Suprapubic skin (tissue), 4 donors: ENCODE results near the gene APAF1. TPM values are rescaled to one million over a fixed set of nuclear protein-coding genes. Genes with fewer than 3 reads are reported as not detected.

Experiments
- DNase-seq, 2 donors: peaks; one replicate each; pipeline ENCODE4 v3.0.0-alpha.2; 2019; ENCODE audit warnings: low spot score in 2 of 2
- H3K27ac ChIP-seq: fragments of 200-600 bp; sonication (generic); one replicate; pipeline ENCODE4 v1.5.1; 2019
- H3K27me3 ChIP-seq: fragments of 200-600 bp; sonication (generic); one replicate; pipeline ENCODE4 v1.5.1; 2019
- H3K36me3 ChIP-seq: fragments of 200-600 bp; sonication (generic); one replicate; pipeline ENCODE4 v1.5.1; 2019
- H3K4me1 ChIP-seq: fragments of 200-600 bp; sonication (generic); one replicate; pipeline ENCODE4 v1.5.1; 2019
- H3K4me3 ChIP-seq: fragments of 200-600 bp; sonication (generic); one replicate; pipeline ENCODE4 v1.5.1; 2019; ENCODE audit warnings: mild to moderate bottlenecking
- H3K9me3 ChIP-seq: fragments of 200-600 bp; sonication (generic); one replicate; pipeline ENCODE4 v1.5.1; 2019
- EP300 ChIP-seq: sonication (generic); formaldehyde crosslinking; IDR thresholded peaks from one replicate; pipeline ENCODE4 v1.6.1; 2017; ENCODE audit warnings: antibody characterized with exemption
- POLR2A ChIP-seq, 2 donors: fragments of 450-650 bp; IDR thresholded peaks; one replicate each; pipeline ENCODE4 v1.6.1; 2017; ENCODE audit warnings: antibody characterized with exemption in 2 of 2, mild to moderate bottlenecking in 2 of 2, moderate library complexity in 2 of 2
- POLR2AphosphoS5 ChIP-seq, 3 donors: sonication (generic); formaldehyde crosslinking; IDR thresholded peaks; one replicate each; pipeline ENCODE4 v1.6.1; 2017; ENCODE audit warnings: antibody characterized with exemption in 3 of 3
- WGBS: methylation state at CpG from one replicate; pipeline ENCODE4 v1.1.5; 2018; 5-methylcytosine and 5-hydroxymethylcytosine counted together
- total RNA-seq, 4 donors: library from RNA; depleted of rRNA; stranded (reverse); fragments of >200 nt; gene quantifications; one replicate each; pipeline ENCODE4 v1.1.0, GENCODE V29; 2016
- TF ChIP-seq, protein P1 (sequence below), 2 donors: fragments of 200-600 bp in 1 of 2; fragments of 450-650 bp in 1 of 2; sonication (generic) in 1 of 2; IDR thresholded peaks; one replicate each; pipeline ENCODE4 v1.5.1; 2016 to 2019; ENCODE audit warnings: antibody characterized with exemption in 2 of 2, mild to moderate bottlenecking in 1 of 2, moderate library complexity in 1 of 2

Gene APAF1
- total RNA-seq, 4 donors from 2014 or later = 6.2 to 19.7 (median 11.5) TPM

- Histone ChIP-seq H3K27me3 (no peaks in the 10 kb centered on the region), H3K36me3 (peaks cover 42% of the 10 kb centered on the region), H3K27ac (no peak overlapping the region), H3K4me1 (no peaks in the 10 kb centered on the region), H3K9me3 (no peaks in the 10 kb centered on the region), H3K4me3 (no peak overlapping the region)
- WGBS = 83% methylated on average over 7 of the region's 7 CpGs
- no peak for TF ChIP-seq POLR2A (IDR thresholded peaks at IDR 0.05)
- TF ChIP-seq, protein P1, sequence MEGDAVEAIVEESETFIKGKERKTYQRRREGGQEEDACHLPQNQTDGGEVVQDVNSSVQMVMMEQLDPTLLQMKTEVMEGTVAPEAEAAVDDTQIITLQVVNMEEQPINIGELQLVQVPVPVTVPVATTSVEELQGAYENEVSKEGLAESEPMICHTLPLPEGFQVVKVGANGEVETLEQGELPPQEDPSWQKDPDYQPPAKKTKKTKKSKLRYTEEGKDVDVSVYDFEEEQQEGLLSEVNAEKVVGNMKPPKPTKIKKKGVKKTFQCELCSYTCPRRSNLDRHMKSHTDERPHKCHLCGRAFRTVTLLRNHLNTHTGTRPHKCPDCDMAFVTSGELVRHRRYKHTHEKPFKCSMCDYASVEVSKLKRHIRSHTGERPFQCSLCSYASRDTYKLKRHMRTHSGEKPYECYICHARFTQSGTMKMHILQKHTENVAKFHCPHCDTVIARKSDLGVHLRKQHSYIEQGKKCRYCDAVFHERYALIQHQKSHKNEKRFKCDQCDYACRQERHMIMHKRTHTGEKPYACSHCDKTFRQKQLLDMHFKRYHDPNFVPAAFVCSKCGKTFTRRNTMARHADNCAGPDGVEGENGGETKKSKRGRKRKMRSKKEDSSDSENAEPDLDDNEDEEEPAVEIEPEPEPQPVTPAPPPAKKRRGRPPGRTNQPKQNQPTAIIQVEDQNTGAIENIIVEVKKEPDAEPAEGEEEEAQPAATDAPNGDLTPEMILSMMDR (IDR thresholded peaks at IDR 0.05) = no peak
- TF ChIP-seq EP300 = no peak
- no peak for TF ChIP-seq POLR2AphosphoS5 (IDR thresholded peaks at IDR 0.05)
- no peak for DNase-seq
These were observed 26.4 kb downstream of the APAF1 start for GRCh38 chr12:98671459-98671858.

GRCh38 chr12:98674841-98675240 lies 29.8 kb downstream of the APAF1 start:
- no peaks in the 10 kb centered on the region for H3K9me3 ChIP-seq
- H3K27ac ChIP-seq = no peak overlapping the region
- DNase-seq = no peak
- H3K4me1 ChIP-seq = no peaks in the 10 kb centered on the region
- H3K4me3 ChIP-seq = no peak overlapping the region
- no peaks in the 10 kb centered on the region for H3K27me3 ChIP-seq
- no peak for TF ChIP-seq POLR2A (IDR thresholded peaks at IDR 0.05)
- TF ChIP-seq POLR2AphosphoS5 (IDR thresholded peaks at IDR 0.05) = no peak
- TF ChIP-seq EP300 = no peak
- TF ChIP-seq, protein P1 (IDR thresholded peaks at IDR 0.05) = no peak
- H3K36me3 ChIP-seq = peaks cover 47% of the 10 kb centered on the region

GRCh38 chr12:98678236-98678945 lies 33.3 kb downstream of the APAF1 start:
- Histone ChIP-seq H3K27me3 (no peaks in the 10 kb centered on the region), H3K27ac (no peak overlapping the region), H3K9me3 (no peaks in the 10 kb centered on the region), H3K36me3 (peaks cover 60% of the 10 kb centered on the region), H3K4me3 (no peak overlapping the region), H3K4me1 (no peaks in the 10 kb centered on the region)
- TF ChIP-seq, protein P1 (IDR thresholded peaks at IDR 0.05) = no peak
- no peak for TF ChIP-seq EP300
- TF ChIP-seq POLR2A (IDR thresholded peaks at IDR 0.05) = no peak
- no peak for TF ChIP-seq POLR2AphosphoS5 (IDR thresholded peaks at IDR 0.05)
- 91% methylated on average over 10 of the region's 15 CpGs for WGBS
- no peak for DNase-seq

DNA sequence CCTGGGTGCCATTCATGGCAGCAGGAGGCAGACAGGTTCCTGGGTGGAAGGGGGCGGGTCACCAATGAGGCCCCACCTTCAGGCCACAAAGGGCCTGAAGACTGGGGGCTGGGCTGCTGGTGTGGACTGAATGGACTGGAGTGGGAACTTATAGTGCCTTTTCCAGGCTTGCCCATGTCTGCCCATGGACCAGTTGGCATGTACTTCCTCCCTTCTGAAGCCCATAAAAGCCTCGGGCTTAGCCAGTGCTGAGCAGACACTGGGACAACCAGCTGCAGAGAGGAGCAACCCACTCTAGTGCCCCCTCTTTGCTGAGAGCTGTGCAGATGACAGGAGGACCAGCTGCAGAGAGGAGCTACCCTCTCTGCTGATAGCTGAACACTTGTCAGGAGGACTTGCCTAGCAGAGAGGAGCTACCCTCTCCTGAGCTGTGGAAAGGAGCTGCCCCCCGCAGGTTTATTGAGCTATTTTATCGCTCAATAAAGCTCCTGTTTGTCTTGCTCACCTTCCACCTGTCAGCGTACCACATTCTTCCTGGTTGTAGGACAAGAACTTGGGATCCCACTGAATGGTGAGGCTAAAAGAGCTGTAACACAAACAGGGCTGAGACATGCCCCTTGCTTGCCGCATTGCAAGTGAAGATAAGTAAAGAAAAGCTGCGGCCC lies 34.0 kb downstream of the APAF1 start:
- Histone ChIP-seq H3K27ac (no peak overlapping the region), H3K9me3 (no peaks in the 10 kb centered on the region), H3K36me3 (peaks cover 65% of the 10 kb centered on the region), H3K27me3 (no peaks in the 10 kb centered on the region), H3K4me3 (no peak overlapping the region), H3K4me1 (no peaks in the 10 kb centered on the region)
- TF ChIP-seq, protein P1 (IDR thresholded peaks at IDR 0.05) = no peak
- TF ChIP-seq EP300 (no peak), POLR2AphosphoS5 (IDR thresholded peaks at IDR 0.05) (no peak), POLR2A (IDR thresholded peaks at IDR 0.05) (no peak)
- 86% methylated on average over 7 of the region's 7 CpGs for WGBS
- DNase-seq = no peak

DNA sequence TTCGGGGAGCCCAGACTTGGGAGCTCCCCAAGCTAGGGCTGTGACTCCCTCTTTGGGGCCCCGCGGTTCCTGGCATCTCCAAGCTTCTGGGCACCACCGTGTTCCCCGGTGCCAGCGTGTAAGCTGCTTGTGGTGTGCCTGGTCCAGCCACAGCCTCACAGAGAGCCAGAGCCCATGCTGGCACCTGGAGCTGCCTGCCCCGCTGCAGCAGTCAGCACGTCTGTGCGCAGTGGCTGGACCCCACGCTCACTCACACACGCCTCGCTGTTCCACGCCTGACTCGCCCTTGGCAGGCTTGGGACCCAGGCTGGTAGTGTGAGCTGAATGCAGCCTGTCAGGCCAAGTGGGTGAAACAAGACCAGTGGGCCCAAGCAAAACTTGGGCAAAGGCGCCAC lies 34.5 kb downstream of the APAF1 start:
- DNase-seq = no peak
- 89% methylated on average over 8 of the region's 15 CpGs for WGBS
- Histone ChIP-seq H3K27ac (no peak overlapping the region), H3K9me3 (no peaks in the 10 kb centered on the region), H3K27me3 (no peaks in the 10 kb centered on the region), H3K4me3 (no peak overlapping the region), H3K4me1 (no peaks in the 10 kb centered on the region), H3K36me3 (peaks cover 71% of the 10 kb centered on the region)
- no peak for TF ChIP-seq EP300
- TF ChIP-seq POLR2AphosphoS5 (IDR thresholded peaks at IDR 0.05) = no peak
- no peak for TF ChIP-seq POLR2A (IDR thresholded peaks at IDR 0.05)
- TF ChIP-seq, protein P1 (IDR thresholded peaks at IDR 0.05) = no peak
